PFSK-1 (cell line): ENCODE measurements around the gene FLRT1.

ENCODE experiments used
- FOXP2 ChIP-seq: optimal IDR thresholded peaks from 2 replicates; pipeline ENCODE3; 2011; ENCODE audit warnings: borderline replicate concordance, control low read depth, inconsistent platforms; ENCODE audit not compliant: insufficient read depth; ENCODE audit errors: extremely low read length, extremely low read depth
- POLR2AphosphoS5 ChIP-seq: IDR thresholded peaks from 2 replicates; pipeline ENCODE4 v1.6.1; 2012; ENCODE audit warnings: low read depth, mild to moderate bottlenecking, control low read depth, low read length, moderate library complexity
- SIN3A ChIP-seq: IDR thresholded peaks from 2 replicates; pipeline ENCODE4 v1.6.1; 2012; ENCODE audit warnings: mild to moderate bottlenecking, low read length, moderate library complexity, borderline replicate concordance; ENCODE audit not compliant: insufficient read depth
- TAF1 ChIP-seq: IDR thresholded peaks from 2 replicates; pipeline ENCODE4 v1.6.1; 2012; ENCODE audit warnings: low read length, control low read depth, borderline replicate concordance; ENCODE audit not compliant: insufficient read depth
- TF ChIP-seq, protein P1 (sequence below), 2 experiments: IDR thresholded peaks; 2 replicates each; pipeline versions ENCODE4 v1.6.1 to v1.8.0; 2011 to 2012; ENCODE audit warnings: low read depth in 2 of 2, low read length in 2 of 2, control low read depth in 1 of 2, inconsistent platforms in 1 of 2, mild to moderate bottlenecking in 1 of 2, moderate library complexity in 1 of 2; ENCODE audit not compliant: insufficient read depth in 1 of 2

DNA sequence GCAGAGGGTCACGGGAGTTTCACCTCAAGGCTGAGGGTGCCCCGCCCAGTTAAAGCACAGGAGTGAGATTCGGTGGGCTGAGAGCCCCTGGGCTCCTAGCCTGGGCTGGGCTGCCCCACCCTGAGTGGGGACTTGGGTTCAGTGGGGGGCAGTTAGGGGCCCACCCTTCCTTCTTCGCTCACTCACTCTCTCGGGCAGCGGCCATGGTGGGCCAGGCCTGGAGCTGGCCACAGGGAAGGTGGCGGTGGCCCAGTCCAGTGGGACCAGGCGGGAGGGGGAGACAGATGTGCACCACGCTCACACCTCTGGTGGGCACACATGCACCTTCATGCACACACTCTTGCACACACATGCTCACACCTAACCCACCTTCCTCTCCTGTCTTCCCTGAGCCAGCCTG is 6.1 kb downstream of the FLRT1 start:
- TF ChIP-seq, protein P1, sequence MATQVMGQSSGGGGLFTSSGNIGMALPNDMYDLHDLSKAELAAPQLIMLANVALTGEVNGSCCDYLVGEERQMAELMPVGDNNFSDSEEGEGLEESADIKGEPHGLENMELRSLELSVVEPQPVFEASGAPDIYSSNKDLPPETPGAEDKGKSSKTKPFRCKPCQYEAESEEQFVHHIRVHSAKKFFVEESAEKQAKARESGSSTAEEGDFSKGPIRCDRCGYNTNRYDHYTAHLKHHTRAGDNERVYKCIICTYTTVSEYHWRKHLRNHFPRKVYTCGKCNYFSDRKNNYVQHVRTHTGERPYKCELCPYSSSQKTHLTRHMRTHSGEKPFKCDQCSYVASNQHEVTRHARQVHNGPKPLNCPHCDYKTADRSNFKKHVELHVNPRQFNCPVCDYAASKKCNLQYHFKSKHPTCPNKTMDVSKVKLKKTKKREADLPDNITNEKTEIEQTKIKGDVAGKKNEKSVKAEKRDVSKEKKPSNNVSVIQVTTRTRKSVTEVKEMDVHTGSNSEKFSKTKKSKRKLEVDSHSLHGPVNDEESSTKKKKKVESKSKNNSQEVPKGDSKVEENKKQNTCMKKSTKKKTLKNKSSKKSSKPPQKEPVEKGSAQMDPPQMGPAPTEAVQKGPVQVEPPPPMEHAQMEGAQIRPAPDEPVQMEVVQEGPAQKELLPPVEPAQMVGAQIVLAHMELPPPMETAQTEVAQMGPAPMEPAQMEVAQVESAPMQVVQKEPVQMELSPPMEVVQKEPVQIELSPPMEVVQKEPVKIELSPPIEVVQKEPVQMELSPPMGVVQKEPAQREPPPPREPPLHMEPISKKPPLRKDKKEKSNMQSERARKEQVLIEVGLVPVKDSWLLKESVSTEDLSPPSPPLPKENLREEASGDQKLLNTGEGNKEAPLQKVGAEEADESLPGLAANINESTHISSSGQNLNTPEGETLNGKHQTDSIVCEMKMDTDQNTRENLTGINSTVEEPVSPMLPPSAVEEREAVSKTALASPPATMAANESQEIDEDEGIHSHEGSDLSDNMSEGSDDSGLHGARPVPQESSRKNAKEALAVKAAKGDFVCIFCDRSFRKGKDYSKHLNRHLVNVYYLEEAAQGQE (IDR thresholded peaks at IDR 0.05; ENCODE audit: insufficient read depth in 1 of 2, low read depth in 2 of 2, low read length in 2 of 2) = no peak
- no peak for TF ChIP-seq TAF1
- TF ChIP-seq POLR2AphosphoS5 = no peak
- TF ChIP-seq SIN3A = no peak
- TF ChIP-seq FOXP2 = no peak
